HG03521 (cell line): ENCODE measurements around the gene METTL17.
"Not testable (repeated sequence)": the region's sequence is repeated elsewhere in the genome, so short reads cannot be mapped to it uniquely, and the experiment has no call there.

ENCODE experiments used
- ATAC-seq: cut with Tn5 transposase; IDR thresholded peaks from one replicate; pipeline ENCODE4 v1.9.1; 2021; ENCODE audit warnings: mild to moderate bottlenecking, moderate library complexity; ENCODE audit not compliant: unreplicated experiment

METTL17 gene

GRCh38 chr14:20996521-20996920, 6.7 kb downstream of the METTL17 start:
- ATAC-seq, result no peak

- ATAC-seq, result no peak
These were observed 7.3 kb downstream of the METTL17 start for GRCh38 chr14:20997115-20997514.

GRCh38 chr14:20997564-20997963, 7.8 kb downstream of the METTL17 start:
- ATAC-seq, result no peak

GRCh38 chr14:20998139-20998538, 8.4 kb downstream of the METTL17 start:
- no peak for ATAC-seq

- no peak for ATAC-seq
These were observed 9.0 kb downstream of the METTL17 start, which contains the start of gene SLC39A2 for GRCh38 chr14:20998674-20999366. Gene SLC39A2 (plus strand): TSS chr14:20999293. CDS start chr14:20999447, 154 bp downstream.

- ATAC-seq, result no peak
These were observed 9.8 kb downstream of the METTL17 start for GRCh38 chr14:20999591-20999990.

- ATAC-seq, result no peak
These were observed 11.4 kb downstream of the METTL17 start for GRCh38 chr14:21001218-21001617.

GRCh38 chr14:21003788-21004346, 14.1 kb downstream of the METTL17 start:
- ATAC-seq, result no peak

GRCh38 chr14:21009721-21010120, 19.9 kb downstream of the METTL17 start:
- ATAC-seq, result not testable (repeated sequence)

GRCh38 chr14:21011136-21011535, 21.4 kb downstream of the METTL17 start:
- ATAC-seq, result no peak

- ATAC-seq, result no peak
These were observed 25.0 kb downstream of the METTL17 start for GRCh38 chr14:21014761-21015190.

- ATAC-seq, result no peak
These were observed 25.5 kb downstream of the METTL17 start for GRCh38 chr14:21015312-21015711.

- ATAC-seq, result no peak
These were observed 26.8 kb downstream of the METTL17 start for GRCh38 chr14:21016413-21017190.

- no peak for ATAC-seq
These were observed 27.9 kb downstream of the METTL17 start for GRCh38 chr14:21017528-21018245.

- ATAC-seq, result no peak
These were observed 28.5 kb downstream of the METTL17 start for GRCh38 chr14:21018286-21018685.

GRCh38 chr14:21018781-21019180, 29.0 kb downstream of the METTL17 start:
- ATAC-seq, result no peak

GRCh38 chr14:21019366-21019765, 29.6 kb downstream of the METTL17 start:
- no peak for ATAC-seq

- ATAC-seq, result no peak
These were observed 31.3 kb downstream of the METTL17 start for GRCh38 chr14:21020977-21021545.

GRCh38 chr14:21022686-21023085, 32.9 kb downstream of the METTL17 start:
- no peak for ATAC-seq

GRCh38 chr14:21023174-21023573, 33.4 kb downstream of the METTL17 start:
- no peak for ATAC-seq
